HL-60 (cell line): ENCODE data around the gene SGMS1.

Experiments
- POLR2AphosphoS5 ChIP-seq: IDR thresholded peaks from 2 replicates; pipeline ENCODE4 v1.6.1; 2012; ENCODE audit warnings: low read depth
- TF ChIP-seq, protein P1 (sequence below): IDR thresholded peaks from one replicate; pipeline ENCODE4 v1.5.1; 2011; ENCODE audit warnings: low read length, control low read depth, inconsistent platforms; ENCODE audit not compliant: insufficient read depth

DNA sequence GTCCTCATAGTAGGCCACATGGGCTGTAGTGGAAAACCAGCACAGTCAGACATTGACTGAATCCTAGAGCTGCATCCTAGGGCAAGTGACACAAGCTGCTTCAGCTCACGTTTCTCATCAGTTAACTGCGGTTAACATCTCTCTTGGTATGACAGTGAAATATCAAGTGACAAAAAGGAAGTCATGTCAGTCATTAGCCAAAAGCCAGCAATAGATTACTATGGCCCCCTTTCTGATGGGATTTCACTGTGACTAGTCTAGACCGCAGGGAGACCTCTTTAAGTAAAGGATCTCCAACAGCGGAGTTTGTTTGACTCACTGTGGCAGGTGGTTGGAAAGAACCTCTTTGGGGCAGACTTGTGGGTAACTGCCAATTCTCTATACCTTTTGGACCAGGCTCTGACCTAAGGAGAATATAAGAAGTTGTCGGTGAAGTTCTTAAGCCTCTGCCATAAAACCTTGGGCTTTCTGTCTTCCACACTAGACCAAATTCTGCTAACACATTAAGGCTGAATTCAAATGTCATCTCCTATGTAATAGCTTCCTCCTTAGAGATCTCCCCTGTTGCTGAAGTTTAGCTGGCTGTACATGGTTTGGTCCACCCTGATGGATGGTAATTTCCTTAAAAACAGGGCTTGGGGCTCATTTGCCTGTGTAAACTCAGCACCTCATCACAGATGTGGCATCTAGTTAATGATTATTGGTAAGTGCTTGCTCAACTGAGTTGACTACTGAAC is 115.3 kb downstream of the SGMS1 start:
- TF ChIP-seq, protein P1, sequence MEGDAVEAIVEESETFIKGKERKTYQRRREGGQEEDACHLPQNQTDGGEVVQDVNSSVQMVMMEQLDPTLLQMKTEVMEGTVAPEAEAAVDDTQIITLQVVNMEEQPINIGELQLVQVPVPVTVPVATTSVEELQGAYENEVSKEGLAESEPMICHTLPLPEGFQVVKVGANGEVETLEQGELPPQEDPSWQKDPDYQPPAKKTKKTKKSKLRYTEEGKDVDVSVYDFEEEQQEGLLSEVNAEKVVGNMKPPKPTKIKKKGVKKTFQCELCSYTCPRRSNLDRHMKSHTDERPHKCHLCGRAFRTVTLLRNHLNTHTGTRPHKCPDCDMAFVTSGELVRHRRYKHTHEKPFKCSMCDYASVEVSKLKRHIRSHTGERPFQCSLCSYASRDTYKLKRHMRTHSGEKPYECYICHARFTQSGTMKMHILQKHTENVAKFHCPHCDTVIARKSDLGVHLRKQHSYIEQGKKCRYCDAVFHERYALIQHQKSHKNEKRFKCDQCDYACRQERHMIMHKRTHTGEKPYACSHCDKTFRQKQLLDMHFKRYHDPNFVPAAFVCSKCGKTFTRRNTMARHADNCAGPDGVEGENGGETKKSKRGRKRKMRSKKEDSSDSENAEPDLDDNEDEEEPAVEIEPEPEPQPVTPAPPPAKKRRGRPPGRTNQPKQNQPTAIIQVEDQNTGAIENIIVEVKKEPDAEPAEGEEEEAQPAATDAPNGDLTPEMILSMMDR = no peak
- TF ChIP-seq POLR2AphosphoS5 = no peak
